Measurements from ENCODE around the gene EXT2. TPM values are rescaled to one million over a fixed set of nuclear protein-coding genes. Genes with fewer than 3 reads are reported as not detected.

The EXT2 gene
- total and polyA plus RNA-seq, 2 of the 13 experiments (the other 11 are each of a cell fraction or from before 2014, with no cell fraction given), result 61.5 to 68.7 TPM

GRCh38 chr11:44146931-44147330 lies 51.5 kb downstream of the EXT2 start:
- in situ Hi-C loops (cut with HindIII; ENCODE audit: extremely low pct_ligation_motif_present, low pct_unique_long_range_greater_than_20kb), result no loop called here
- BruUV-seq (replicated peaks), result no TSS peak
- no peak for ATAC-seq
- H4K20me1 ChIP-seq (ENCODE audit: insufficient read depth, low read length), result no peaks in the 10 kb centered on the region
- H3K9me3 ChIP-seq (ENCODE audit: low read length), result no peaks in the 10 kb centered on the region
- no peak overlapping the region for H3K9ac ChIP-seq (ENCODE audit: insufficient read depth, low read depth, low read length)
- ChIA-PET POLR2A (no interaction called here), CTCF (ENCODE audit: low intra/inter-chr PET ratio, low total read pairs) (no interaction called here)
- H3K4me3 ChIP-seq (replicated peaks in 1 of 3; ENCODE audit: insufficient read depth in 1 of 3, low read depth in 2 of 3, low read length in 3 of 3), result no peak overlapping the region
- no peak for FAIRE-seq
- peaks cover 0 to 5% of the 10 kb centered on the region in 2 experiments; a peak in 1 of 5 replicates for H3K36me3 ChIP-seq (replicated peaks in 1 of 2; ENCODE audit: control insufficient read depth in 1 of 2, insufficient read depth in 2 of 2, low read length in 2 of 2)
- no peaks in the 10 kb centered on the region for H3K4me1 ChIP-seq (ENCODE audit: insufficient read depth, low read length)
- H3K4me2 ChIP-seq (ENCODE audit: low read depth, low read length), result no peak overlapping the region
- WGBS (ENCODE audit: low lambda C conversion rate), result 95% methylated on average over 2 of the region's 2 CpGs
- no peak overlapping the region for H3K27ac ChIP-seq (ENCODE audit: extremely low read length, insufficient read depth, low read length)
- DNase-seq (ENCODE audit: low spot score), result no peak
- intact Hi-C loops (cut with micrococcal nuclease; ENCODE audit: unreplicated experiment), result no loop called here
- H2AFZ ChIP-seq (ENCODE audit: low read length), result no peak overlapping the region
- H3K79me2 ChIP-seq (ENCODE audit: insufficient read depth, low read length), result no peaks in the 10 kb centered on the region
- H3K27me3 ChIP-seq (ENCODE audit: control insufficient read depth in 1 of 2, insufficient read depth in 2 of 2, low read length in 2 of 2), result no peaks in the 10 kb centered on the region
- TF ChIP-seq PPARG (CRISPR knock-in tag; conservative IDR thresholded peaks at IDR 0.05), result no peak
- TF ChIP-seq, protein P1, sequence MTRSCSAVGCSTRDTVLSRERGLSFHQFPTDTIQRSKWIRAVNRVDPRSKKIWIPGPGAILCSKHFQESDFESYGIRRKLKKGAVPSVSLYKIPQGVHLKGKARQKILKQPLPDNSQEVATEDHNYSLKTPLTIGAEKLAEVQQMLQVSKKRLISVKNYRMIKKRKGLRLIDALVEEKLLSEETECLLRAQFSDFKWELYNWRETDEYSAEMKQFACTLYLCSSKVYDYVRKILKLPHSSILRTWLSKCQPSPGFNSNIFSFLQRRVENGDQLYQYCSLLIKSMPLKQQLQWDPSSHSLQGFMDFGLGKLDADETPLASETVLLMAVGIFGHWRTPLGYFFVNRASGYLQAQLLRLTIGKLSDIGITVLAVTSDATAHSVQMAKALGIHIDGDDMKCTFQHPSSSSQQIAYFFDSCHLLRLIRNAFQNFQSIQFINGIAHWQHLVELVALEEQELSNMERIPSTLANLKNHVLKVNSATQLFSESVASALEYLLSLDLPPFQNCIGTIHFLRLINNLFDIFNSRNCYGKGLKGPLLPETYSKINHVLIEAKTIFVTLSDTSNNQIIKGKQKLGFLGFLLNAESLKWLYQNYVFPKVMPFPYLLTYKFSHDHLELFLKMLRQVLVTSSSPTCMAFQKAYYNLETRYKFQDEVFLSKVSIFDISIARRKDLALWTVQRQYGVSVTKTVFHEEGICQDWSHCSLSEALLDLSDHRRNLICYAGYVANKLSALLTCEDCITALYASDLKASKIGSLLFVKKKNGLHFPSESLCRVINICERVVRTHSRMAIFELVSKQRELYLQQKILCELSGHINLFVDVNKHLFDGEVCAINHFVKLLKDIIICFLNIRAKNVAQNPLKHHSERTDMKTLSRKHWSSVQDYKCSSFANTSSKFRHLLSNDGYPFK (CRISPR knock-in tag; IDR thresholded peaks at IDR 0.05; ENCODE audit: borderline replicate concordance), result no peak
- TF ChIP-seq TAF1 (CRISPR knock-in tag; IDR thresholded peaks at IDR 0.05), result no peak
- TF ChIP-seq FUBP1 (CRISPR knock-in tag; IDR thresholded peaks at IDR 0.05; ENCODE audit: borderline replicate concordance), result no peak
- TF ChIP-seq MAFF (IDR thresholded peaks at IDR 0.05; ENCODE audit: low read depth, low read length), result no peak
- TF ChIP-seq ASH2L (IDR thresholded peaks at IDR 0.05; ENCODE audit: insufficient read length, low read depth, low read length), result no peak
- TF ChIP-seq ZNF329 (CRISPR knock-in tag; IDR thresholded peaks at IDR 0.05; ENCODE audit: low read depth), result no peak
- no peak for TF ChIP-seq FOXP4 (CRISPR knock-in tag; IDR thresholded peaks at IDR 0.05)
- TF ChIP-seq, protein P2, sequence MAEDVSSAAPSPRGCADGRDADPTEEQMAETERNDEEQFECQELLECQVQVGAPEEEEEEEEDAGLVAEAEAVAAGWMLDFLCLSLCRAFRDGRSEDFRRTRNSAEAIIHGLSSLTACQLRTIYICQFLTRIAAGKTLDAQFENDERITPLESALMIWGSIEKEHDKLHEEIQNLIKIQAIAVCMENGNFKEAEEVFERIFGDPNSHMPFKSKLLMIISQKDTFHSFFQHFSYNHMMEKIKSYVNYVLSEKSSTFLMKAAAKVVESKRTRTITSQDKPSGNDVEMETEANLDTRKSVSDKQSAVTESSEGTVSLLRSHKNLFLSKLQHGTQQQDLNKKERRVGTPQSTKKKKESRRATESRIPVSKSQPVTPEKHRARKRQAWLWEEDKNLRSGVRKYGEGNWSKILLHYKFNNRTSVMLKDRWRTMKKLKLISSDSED (CRISPR knock-in tag; IDR thresholded peaks at IDR 0.05), result no peak
- TF ChIP-seq MTA3 (CRISPR knock-in tag; IDR thresholded peaks at IDR 0.05), result no peak
- TF ChIP-seq ZBTB38 (CRISPR knock-in tag; IDR thresholded peaks at IDR 0.05), result no peak
- TF ChIP-seq IRF1 (CRISPR knock-in tag; IDR thresholded peaks at IDR 0.05; ENCODE audit: low read depth), result no peak
- TF ChIP-seq DNMT3B (CRISPR knock-in tag; conservative IDR thresholded peaks at IDR 0.05), result no peak
- no peak for TF ChIP-seq E2F5 (CRISPR knock-in tag; conservative IDR thresholded peaks at IDR 0.05)
